Measurements from ENCODE around the gene TNPO1. TPM values are rescaled to one million over a fixed set of nuclear protein-coding genes. Genes with fewer than 3 reads are reported as not detected.

TNPO1 gene
- total and polyA plus RNA-seq, 2 of the 13 experiments (the other 11 are each of a cell fraction or from before 2014, with no cell fraction given), result 26.7 to 123 TPM

- TF ChIP-seq MYC (CRISPR knock-in tag; IDR thresholded peaks at IDR 0.05; ENCODE audit: borderline replicate concordance) (0 out of 2 replicates have a peak, but pooled peaks have one; percentile 69), IRX3 (CRISPR knock-in tag; IDR thresholded peaks at IDR 0.05; ENCODE audit: borderline replicate concordance, low read depth) (no peak), THRA (CRISPR knock-in tag; IDR thresholded peaks at IDR 0.05; ENCODE audit: borderline replicate concordance) (peak; percentile 32; the same call in 1 of the 2 replicates), PCBP2 (optimal IDR thresholded peaks at IDR 0.05; ENCODE audit: low read depth, low read length, poor library complexity, severe bottlenecking) (no peak), PAXIP1 (CRISPR knock-in tag; conservative IDR thresholded peaks at IDR 0.05) (peak; percentile 34; the same call in 1 of the 2 replicates), ZSCAN9 (CRISPR knock-in tag; IDR thresholded peaks at IDR 0.05; ENCODE audit: borderline replicate concordance) (no peak; the same call in 1 of the 2 replicates), ZNF142 (CRISPR knock-in tag; IDR thresholded peaks at IDR 0.05) (peak; percentile 38; the same call in 1 of the 2 replicates), DNMT1 (CRISPR knock-in tag; IDR thresholded peaks at IDR 0.05) (peak; percentile 66; the same call in 1 of the 2 replicates), ZNF780A (CRISPR knock-in tag; IDR thresholded peaks at IDR 0.05) (peak; percentile 55; the same call in 1 of the 2 replicates), PHF5A (CRISPR knock-in tag; IDR thresholded peaks at IDR 0.05; ENCODE audit: low read depth, unreplicated experiment) (no peak), ZNF501 (CRISPR knock-in tag; IDR thresholded peaks at IDR 0.05) (peak; percentile 61), ZBTB20 (CRISPR knock-in tag; IDR thresholded peaks at IDR 0.05; ENCODE audit: borderline replicate concordance, low read depth) (no peak), ZBTB21 (CRISPR knock-in tag; IDR thresholded peaks at IDR 0.05) (no peak)
- TF ChIP-seq, protein P1, sequence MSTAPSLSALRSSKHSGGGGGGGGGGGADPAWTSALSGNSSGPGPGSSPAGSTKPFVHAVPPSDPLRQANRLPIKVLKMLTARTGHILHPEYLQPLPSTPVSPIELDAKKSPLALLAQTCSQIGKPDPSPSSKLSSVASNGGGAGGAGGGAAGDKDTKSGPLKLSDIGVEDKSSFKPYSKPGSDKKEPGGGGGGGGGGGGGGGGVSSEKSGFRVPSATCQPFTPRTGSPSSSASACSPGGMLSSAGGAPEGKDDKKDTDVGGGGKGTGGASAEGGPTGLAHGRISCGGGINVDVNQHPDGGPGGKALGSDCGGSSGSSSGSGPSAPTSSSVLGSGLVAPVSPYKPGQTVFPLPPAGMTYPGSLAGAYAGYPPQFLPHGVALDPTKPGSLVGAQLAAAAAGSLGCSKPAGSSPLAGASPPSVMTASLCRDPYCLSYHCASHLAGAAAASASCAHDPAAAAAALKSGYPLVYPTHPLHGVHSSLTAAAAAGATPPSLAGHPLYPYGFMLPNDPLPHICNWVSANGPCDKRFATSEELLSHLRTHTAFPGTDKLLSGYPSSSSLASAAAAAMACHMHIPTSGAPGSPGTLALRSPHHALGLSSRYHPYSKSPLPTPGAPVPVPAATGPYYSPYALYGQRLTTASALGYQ (CRISPR knock-in tag; IDR thresholded peaks at IDR 0.05), result no peak; the same call in 1 of the 2 replicates
Observed at GRCh38 chr5:72955768-72956323, 139.4 kb downstream of the TNPO1 start, which contains the start of gene FCHO2 (continued).
